WTC11 (cell line): ENCODE results near the gene SUSD1. TPM values are rescaled to one million over a fixed set of nuclear protein-coding genes. Genes with fewer than 3 reads are reported as not detected.
"Not testable (repeated sequence)": the region's sequence is repeated elsewhere in the genome, so short reads cannot be mapped to it uniquely, and the experiment has no call there.

ENCODE experiments used
- ATAC-seq: fragments of 200-7000 bp; cut with Tn5 transposase; 2 replicates; pipeline ENCODE4 v1.10.0; 2021; ENCODE audit warnings: mild to moderate bottlenecking, moderate library complexity
- CTCF ChIA-PET: fragments of 300-600 bp; sonication (Branson Sonifier 250); formaldehyde crosslinking; loops from one replicate; lab custom pipeline; 2021; ENCODE audit warnings: antibody characterized with exemption; lab: Charles Lee
- POLR2A ChIA-PET: fragments of 350-600 bp; sonication (Branson Sonifier 250); formaldehyde crosslinking; loops from one replicate; lab custom pipeline; 2021; ENCODE audit warnings: antibody characterized with exemption; lab: Charles Lee
- DNase-seq: peaks from one replicate; pipeline ENCODE4 v3.0.0; 2021; ENCODE audit warnings: low spot score
- H3K27ac Mint-ChIP-seq: 2 replicates; pipeline ENCODE4 v1.8.0; 2021; ENCODE audit warnings: mixed read lengths
- H3K27me3 Mint-ChIP-seq: 2 replicates; pipeline ENCODE4 v1.8.0; 2021; ENCODE audit warnings: low read depth, mild to moderate bottlenecking, moderate library complexity, mixed read lengths
- H3K36me3 Mint-ChIP-seq: 2 replicates; pipeline ENCODE4 v1.8.0; 2021; ENCODE audit warnings: mixed read lengths
- H3K4me1 Mint-ChIP-seq: 2 replicates; pipeline ENCODE4 v1.8.0; 2022; ENCODE audit warnings: mixed read lengths
- H3K4me3 Mint-ChIP-seq: 2 replicates; pipeline ENCODE4 v1.8.0; 2021; ENCODE audit warnings: mild to moderate bottlenecking, moderate library complexity, mixed read lengths
- H3K9me3 Mint-ChIP-seq: 2 replicates; pipeline ENCODE4 v1.8.0; 2021; ENCODE audit warnings: mixed read lengths
- AR ChIP-seq: fragments of 250-450 bp; sonication (Bioruptor Pico); IDR thresholded peaks from 2 replicates; pipeline ENCODE4 v1.9.0; 2021; ENCODE audit warnings: mild to moderate bottlenecking
- CDX4 ChIP-seq: fragments of 250-450 bp; sonication (Bioruptor Pico); IDR thresholded peaks from 2 replicates; pipeline ENCODE4 v1.9.0; 2021; ENCODE audit warnings: moderate library complexity, mild to moderate bottlenecking, inconsistent platforms, borderline replicate concordance
- CREB1 ChIP-seq: sonication (generic); formaldehyde crosslinking; IDR thresholded peaks from 2 replicates; pipeline ENCODE4 v1.8.0; 2023; ENCODE audit warnings: mild to moderate bottlenecking, missing genetic modification reagents
- CTCF ChIP-seq: fragments of 200-600 bp; IDR thresholded peaks from 2 replicates; pipeline ENCODE4 v1.8.0; 2022; ENCODE audit warnings: antibody characterized with exemption
- ESRRA ChIP-seq: sonication (generic); formaldehyde crosslinking; IDR thresholded peaks from 2 replicates; pipeline ENCODE4 v1.8.1; 2022; ENCODE audit warnings: mild to moderate bottlenecking, missing genetic modification reagents, borderline replicate concordance
- GRHL2 ChIP-seq: fragments of 250-450 bp; sonication (Bioruptor Pico); IDR thresholded peaks from 2 replicates; pipeline ENCODE4 v1.8.0; 2022; ENCODE audit warnings: mild to moderate bottlenecking, moderate library complexity; ENCODE audit not compliant: insufficient replicate concordance, severe bottlenecking
- KAT7 ChIP-seq: sonication (generic); formaldehyde crosslinking; IDR thresholded peaks from 2 replicates; pipeline ENCODE4 v1.8.1; 2023; ENCODE audit warnings: missing genetic modification reagents, mild to moderate bottlenecking, borderline replicate concordance
- MLX ChIP-seq: sonication (generic); formaldehyde crosslinking; IDR thresholded peaks from 2 replicates; pipeline ENCODE4 v1.8.1; 2023; ENCODE audit warnings: mild to moderate bottlenecking, missing genetic modification reagents, moderate library complexity
- NFE2L1 ChIP-seq: sonication (generic); formaldehyde crosslinking; IDR thresholded peaks from 2 replicates; pipeline ENCODE4 v1.8.1; 2023; ENCODE audit warnings: missing genetic modification reagents
- NFYB ChIP-seq: sonication (generic); formaldehyde crosslinking; conservative IDR thresholded peaks from 2 replicates; pipeline ENCODE4 v1.8.0; 2022; ENCODE audit warnings: low read depth, missing genetic modification reagents
- RORB ChIP-seq: fragments of 250-450 bp; sonication (Bioruptor Pico); IDR thresholded peaks from 2 replicates; pipeline ENCODE4 v1.9.0; 2021; ENCODE audit warnings: mild to moderate bottlenecking
- TEAD4 ChIP-seq: sonication (generic); formaldehyde crosslinking; IDR thresholded peaks from 2 replicates; pipeline ENCODE4 v1.8.0; 2022; ENCODE audit warnings: mild to moderate bottlenecking, missing genetic modification reagents
- TP53 ChIP-seq: sonication (generic); formaldehyde crosslinking; IDR thresholded peaks from 2 replicates; pipeline ENCODE4 v1.8.1; 2023; ENCODE audit warnings: mild to moderate bottlenecking, missing genetic modification reagents
- USF1 ChIP-seq: sonication (generic); formaldehyde crosslinking; IDR thresholded peaks from 2 replicates; pipeline ENCODE4 v1.8.0; 2022; ENCODE audit warnings: mild to moderate bottlenecking, missing genetic modification reagents
- ZBTB43 ChIP-seq: sonication (generic); formaldehyde crosslinking; IDR thresholded peaks from 2 replicates; pipeline ENCODE4 v1.8.1; 2023; ENCODE audit warnings: mild to moderate bottlenecking, missing genetic modification reagents
- total RNA-seq: library from RNA; stranded (reverse); gene quantifications from 3 replicates; pipeline ENCODE4 v1.2.3, GENCODE V29; 2021

The SUSD1 gene
- total RNA-seq, 1 experiment from 2014 or later = 5.1 TPM

- no peak overlapping the region for H3K4me3 Mint-ChIP-seq
- DNase-seq (no peak), ATAC-seq (no peak)
- POLR2A ChIA-PET = no interaction called here
- H3K9me3 Mint-ChIP-seq = peaks cover 14% of the 10 kb centered on the region
- H3K4me1 Mint-ChIP-seq = peaks cover 19% of the 10 kb centered on the region
- CTCF ChIA-PET = interaction anchor here (1.0 to 2.1 kb wide), 3 partner anchors 17 to 689 kb away, joined by 4 to 8 read pairs (median 5); partner anchors contain the start of gene PTBP3
- H3K27me3 Mint-ChIP-seq = no peaks in the 10 kb centered on the region
- peaks cover 8% of the 10 kb centered on the region for H3K36me3 Mint-ChIP-seq
- no peak overlapping the region for H3K27ac Mint-ChIP-seq
- TF ChIP-seq CTCF (no peak), USF1 (CRISPR knock-in tag) (no peak), CDX4 (CRISPR knock-in tag) (no peak), RORB (CRISPR knock-in tag) (no peak)
Measured at GRCh38 chr9:112130347-112130746, 44.8 kb downstream of the SUSD1 start.

GRCh38 chr9:112129246-112129645 lies 45.9 kb downstream of the SUSD1 start:
- CTCF ChIA-PET = interaction anchor here (0.8 kb wide), 1 partner anchor 17 kb away, joined by 3 read pairs; no protein-coding TSS in a partner anchor
- no peak for ATAC-seq
- DNase-seq = no peak
- POLR2A ChIA-PET = no interaction called here
- H3K27ac Mint-ChIP-seq = no peak overlapping the region
- peaks cover 8% of the 10 kb centered on the region for H3K36me3 Mint-ChIP-seq
- no peak overlapping the region for H3K4me3 Mint-ChIP-seq
- peaks cover 14% of the 10 kb centered on the region for H3K9me3 Mint-ChIP-seq
- no peaks in the 10 kb centered on the region for H3K27me3 Mint-ChIP-seq
- H3K4me1 Mint-ChIP-seq = peaks cover 19% of the 10 kb centered on the region
- TF ChIP-seq NFYB (CRISPR knock-in tag) (no peak), AR (CRISPR knock-in tag) (no peak), TP53 (no peak), GRHL2 (CRISPR knock-in tag) (no peak), ZBTB43 (CRISPR knock-in tag) (no peak), TEAD4 (CRISPR knock-in tag) (no peak), NFE2L1 (CRISPR knock-in tag) (no peak), CREB1 (CRISPR knock-in tag) (no peak), ESRRA (no peak), KAT7 (CRISPR knock-in tag) (no peak), MLX (CRISPR knock-in tag) (no peak)

- H3K4me3 Mint-ChIP-seq, POLR2A ChIA-PET, H3K9me3 Mint-ChIP-seq, H3K27ac Mint-ChIP-seq, ATAC-seq, H3K36me3 Mint-ChIP-seq, H3K27me3 Mint-ChIP-seq, DNase-seq: not testable (repeated sequence)
- H3K4me1 Mint-ChIP-seq = peaks cover 19% of the 10 kb centered on the region
- CTCF ChIA-PET = interaction anchor here (0.8 kb wide), 1 partner anchor 16 kb away, joined by 3 read pairs; no protein-coding TSS in a partner anchor
Measured at GRCh38 chr9:112128399-112128798, 46.7 kb downstream of the SUSD1 start.
